NCI-H2227 treated with DMSO at 0.1 percent for 48 hours (cell line): Measurements from ENCODE around the gene BCORL1.
A peak's percentile ranks its signal among the peaks of the same experiment; 100 is the strongest.

Experiments used
- DNase-seq: peaks from one replicate; lab custom pipeline; 2025; lab: John Stamatoyannopoulos, UW

The BCORL1 gene

DNA sequence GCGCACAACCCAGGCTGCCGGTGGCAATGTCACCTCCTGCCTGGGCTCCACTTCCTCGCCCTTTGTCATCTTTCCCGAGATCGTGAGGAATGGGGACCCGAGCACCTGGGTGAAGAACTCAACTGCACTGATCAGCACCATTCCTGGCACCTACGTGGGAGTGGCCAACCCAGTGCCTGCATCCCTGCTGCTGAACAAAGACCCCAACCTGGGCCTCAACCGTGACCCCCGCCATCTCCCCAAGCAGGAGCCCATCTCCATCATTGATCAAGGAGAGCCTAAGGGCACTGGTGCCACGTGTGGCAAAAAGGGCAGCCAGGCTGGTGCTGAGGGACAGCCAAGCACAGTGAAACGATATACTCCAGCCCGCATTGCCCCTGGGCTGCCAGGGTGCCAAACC is 32.3 kb downstream of the BCORL1 start:
- DNase-seq, result no peak

DNA sequence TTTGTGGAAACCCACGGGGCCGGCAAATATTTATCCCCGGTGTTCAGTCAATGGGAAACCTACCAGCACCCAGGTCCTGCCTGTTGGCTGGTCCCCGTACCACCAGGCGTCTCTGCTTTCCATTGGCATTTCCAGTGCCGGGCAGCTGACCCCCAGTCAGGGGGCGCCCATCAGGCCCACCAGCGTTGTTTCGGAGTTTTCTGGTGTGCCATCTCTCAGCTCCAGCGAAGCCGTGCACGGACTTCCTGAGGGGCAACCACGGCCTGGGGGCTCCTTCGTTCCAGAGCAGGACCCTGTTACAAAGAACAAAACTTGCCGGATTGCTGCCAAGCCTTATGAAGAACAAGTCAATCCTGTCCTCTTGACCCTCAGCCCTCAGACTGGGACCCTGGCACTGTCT is 32.7 kb downstream of the BCORL1 start:
- DNase-seq, result no peak

DNA sequence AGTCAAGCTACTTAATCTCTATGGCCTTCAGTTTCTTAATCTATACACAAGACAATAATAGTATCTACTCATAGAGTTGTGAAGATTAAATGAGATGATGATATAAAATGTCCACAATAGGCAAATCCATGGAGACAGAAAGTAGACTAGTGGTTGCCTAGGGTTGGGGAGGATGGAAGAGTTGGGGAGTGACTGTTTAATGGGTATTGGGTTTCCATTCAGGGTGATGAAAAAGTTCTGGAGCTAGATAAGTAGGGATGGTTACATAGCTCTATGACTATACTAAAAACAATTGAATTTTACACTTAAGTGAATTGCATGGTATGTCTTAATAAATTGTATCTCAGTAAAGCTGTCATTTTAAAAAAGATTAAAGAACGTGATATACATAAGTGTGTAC is 35.7 kb downstream of the BCORL1 start:
- DNase-seq, result no peak

DNA sequence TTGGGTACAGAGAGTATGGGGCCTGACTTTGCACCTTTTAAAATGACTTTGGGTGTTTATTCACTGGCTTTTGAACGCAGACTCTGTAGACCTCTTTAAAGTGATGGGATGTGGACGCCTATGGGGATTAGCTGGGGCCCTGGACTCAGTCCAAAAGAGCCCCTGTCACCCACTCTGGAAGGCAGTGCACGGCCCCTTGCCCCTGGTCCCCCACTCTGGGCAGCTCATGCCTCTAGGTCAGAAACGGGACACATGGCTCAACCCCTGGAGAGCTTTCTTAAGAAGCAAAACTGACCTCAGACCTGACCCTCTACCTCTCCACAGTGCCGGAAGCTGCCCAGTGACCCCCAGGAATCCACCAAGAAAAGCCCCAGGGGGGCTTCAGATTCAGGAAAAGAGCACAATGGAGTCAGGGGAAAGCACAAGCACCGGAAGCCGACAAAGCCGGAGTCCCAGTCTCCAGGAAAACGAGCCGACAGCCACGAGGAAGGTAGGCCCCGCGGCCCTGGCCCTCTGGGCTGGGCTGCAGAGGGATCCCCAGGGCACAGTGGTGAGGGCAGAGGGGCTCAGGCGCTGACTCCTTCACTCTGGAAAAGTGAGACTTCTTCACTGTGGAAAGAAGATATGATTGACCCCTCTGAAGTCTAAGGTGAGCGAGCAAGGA is 38.4 kb downstream of the BCORL1 start:
- no peak for DNase-seq

DNA sequence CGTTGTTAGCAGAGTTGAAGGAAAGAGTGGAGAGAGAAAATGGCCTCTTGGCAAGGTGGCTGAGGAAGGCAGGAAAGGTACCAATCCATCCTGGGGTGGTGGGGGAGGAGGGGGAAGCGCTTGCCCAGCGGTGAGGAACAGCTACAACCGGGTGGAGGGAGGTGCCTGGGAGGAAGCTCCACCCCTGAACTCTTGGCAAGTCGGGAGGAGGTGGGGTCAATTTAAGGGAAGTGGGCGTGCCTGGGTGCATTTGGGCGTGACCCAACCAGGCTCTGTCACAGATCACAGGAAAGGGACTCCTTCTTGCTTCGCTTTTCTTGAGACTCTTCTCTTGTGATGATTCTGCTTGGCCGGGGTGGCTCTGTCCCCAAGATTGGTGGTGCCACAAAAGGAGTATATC is 41.7 kb downstream of the BCORL1 start:
- DNase-seq, result no peak

DNA sequence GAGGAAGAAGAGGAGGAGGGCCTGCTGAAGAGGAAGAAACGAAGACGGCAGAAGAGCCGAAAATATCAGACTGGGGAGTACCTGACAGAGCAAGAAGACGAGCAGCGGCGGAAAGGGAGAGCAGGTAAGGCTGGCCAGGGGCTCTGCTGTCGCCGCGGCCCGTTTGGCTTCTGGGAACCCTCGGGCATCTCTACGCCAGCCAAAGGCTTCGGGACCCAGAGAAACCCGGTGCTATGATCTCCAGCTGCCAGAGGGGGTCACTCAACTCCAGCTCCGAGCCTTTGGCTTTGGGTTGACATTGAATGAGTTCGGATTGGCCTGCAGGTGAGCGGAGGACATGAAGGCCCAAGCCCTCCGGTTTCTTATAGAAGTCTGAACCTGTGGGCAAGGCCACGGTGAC is 42.8 kb downstream of the BCORL1 start:
- DNase-seq, result no peak

DNA sequence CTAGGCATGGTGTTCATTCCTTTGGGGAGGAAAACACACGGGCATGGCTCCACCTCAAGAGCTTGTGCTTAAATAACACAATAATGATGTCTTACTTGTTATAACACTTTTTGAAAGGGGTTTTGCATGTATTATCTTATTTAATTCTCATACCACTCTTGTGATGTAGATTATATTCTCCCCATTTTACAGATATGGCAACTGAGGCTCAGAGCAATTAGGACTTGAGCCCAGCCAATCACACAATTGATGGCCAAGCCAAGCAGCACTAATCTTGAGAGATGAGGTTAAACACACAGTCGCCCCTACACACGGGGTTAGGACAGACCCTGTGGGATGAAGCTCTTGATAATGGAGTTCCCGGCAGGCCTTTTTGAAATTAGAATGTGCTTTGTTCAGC is 45.1 kb downstream of the BCORL1 start:
- no peak for DNase-seq

DNA sequence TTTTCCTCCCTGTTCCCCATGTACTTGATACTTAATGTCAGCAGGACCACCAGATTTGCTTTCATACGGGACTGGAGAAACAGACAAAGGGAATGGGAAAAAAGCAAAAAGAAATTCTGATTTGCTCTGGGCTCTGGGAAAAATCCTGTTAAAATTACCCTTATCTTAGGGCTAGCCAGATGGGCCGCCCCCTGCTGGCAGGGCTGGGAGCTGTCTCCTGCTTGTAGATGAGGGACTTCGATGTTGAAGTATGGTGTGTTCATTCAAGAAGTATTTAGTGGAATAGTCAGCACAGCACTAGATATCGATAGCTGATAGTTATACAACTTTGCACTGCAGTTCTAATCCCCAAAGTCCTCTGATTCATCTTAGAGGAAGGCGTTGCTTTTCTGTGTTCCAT is 45.8 kb downstream of the BCORL1 start:
- DNase-seq, result no peak

DNA sequence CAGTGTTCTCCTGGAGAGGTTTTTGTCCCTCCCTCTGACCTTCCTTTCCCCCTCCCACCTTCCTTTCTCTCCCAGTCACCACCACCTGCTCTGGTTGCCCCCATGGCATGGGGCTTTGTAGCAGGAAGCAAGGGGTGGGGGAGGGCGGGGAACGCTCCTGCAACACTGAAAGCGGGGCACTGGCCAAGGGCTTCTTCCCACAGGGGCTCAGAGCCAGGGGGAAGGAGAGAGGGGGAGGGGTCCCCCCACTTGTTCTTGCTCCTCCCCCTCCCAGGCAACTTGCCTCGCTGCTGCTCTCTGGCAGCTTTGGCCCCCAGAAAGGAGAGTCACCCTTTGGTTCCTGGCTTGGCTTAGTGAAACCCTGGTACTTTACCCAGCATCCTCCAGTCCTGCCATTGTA is 48.4 kb downstream of the BCORL1 start:
- DNase-seq, result no peak

DNA sequence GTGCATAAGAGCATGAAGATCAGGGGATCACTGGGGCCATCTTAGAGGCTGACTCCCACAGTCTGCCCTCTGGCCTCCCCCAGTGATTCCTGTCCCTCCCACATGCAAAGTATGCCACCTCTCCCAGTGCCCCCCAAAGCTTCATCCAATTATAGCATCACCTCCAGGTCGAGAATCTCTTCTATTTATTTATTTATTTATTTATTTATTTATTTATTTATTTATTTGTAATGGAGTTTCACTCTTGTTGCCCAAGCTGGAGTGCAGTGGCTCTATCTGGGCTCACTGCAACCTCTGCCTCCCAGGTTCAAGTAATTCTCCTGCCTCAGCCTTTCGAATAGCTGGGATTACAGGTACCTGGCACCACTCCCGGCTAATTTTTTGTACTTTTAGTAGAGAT is 50.1 kb downstream of the BCORL1 start:
- DNase-seq, result no peak

DNA sequence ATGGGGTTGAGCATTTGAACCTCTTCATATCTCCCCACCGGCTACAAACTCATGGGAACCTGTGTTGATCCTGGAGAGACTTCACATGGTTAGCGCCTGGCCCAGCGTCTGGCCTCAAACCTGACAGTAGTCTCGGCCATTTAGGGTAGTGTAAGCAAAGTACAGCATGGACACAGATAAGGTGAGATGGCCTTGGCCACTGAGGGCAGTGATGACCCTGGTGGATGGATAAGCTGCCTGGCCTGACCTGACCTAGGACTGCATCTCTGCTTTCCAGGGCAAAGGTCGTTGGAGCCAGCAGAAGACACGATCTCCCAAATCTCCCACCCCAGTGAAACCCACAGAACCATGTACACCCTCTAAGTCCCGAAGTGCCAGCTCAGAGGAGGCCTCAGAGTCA is 51.7 kb downstream of the BCORL1 start:
- no peak for DNase-seq

DNA sequence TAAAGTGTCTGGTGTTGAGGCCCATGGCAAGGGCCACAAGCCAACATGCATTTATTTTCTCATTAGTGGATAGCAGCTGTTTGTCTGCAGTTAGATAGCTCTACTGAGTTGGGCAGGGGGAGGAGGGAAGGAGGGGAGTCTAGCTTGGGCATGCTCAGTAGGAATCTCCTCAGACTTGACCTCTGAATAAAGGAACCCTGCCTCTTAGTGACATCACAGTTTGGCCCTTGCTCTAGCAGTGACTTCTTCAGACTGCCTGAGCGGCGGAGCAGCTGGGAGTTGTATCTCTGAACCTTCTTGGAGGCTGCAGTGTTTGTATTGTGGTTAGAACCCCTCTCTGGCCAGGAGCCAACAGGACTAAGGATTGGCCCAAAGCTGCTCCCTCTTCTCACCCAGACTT is 57.4 kb downstream of the BCORL1 start:
- DNase-seq, result no peak

DNA sequence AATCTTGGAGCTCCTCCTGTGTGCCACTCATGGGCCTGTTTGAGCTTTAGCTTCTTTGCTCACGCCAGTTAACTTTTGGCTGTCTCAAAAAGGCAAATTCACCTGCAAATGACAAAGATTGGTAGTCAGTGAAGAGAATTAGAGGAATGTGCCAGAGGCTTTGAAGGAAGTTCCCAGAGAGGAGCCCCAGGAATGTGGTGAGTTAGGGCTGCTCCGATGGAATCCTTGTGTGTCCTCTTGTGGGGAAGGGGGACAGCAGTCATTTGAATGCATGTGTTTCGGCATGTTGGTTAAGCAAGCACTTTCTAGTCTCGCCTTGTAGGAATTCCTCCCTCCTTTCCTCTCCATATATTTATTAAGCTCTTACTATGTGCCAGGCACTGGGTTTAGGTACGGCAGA is 65.0 kb downstream of the BCORL1 start:
- DNase-seq, result no peak

DNA sequence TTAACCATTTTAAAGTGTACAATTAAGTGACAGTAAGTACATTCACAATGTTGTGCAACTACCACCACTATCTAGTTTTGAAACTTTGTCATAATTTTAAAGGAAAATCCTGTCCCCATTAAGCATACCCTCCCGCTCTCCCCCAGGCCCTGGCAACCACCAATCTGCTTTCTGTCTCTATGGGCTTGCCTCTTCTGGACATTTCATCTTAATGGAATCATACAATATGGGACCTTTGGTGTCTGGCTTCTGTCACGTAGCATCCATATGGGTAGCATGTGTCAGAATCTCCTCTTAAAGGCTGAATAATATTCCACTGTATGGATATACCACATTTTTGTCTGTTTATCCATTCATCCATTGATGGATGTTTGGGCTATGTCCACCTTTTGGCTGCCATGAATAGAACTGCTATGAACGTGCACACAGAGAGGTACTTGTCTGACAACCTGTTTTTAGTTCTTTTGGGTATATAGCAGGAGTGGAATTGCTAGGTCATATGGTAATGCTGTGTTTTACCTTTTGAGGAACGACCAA is 66.3 kb downstream of the BCORL1 start:
- DNase-seq, result no peak

DNA sequence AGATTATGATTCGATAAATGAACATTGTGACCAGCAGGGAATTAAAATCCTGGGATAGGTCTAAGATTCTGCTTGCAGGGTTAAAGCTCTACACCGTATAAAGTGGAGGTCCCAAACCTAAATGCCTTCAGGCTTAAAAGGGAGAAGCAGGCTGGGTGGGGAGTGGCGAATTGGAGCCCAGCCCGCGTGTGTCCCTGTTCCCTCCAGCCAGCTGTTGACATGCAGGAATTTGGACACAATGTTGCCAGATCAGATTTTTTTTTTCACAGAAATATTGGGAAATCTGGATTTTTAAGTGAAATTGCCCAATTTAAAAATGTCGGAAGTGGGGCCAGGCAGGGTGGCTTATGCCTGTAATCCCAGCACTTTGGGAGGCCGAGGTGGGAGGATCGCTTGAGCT is 67.4 kb downstream of the BCORL1 start:
- DNase-seq, result no peak

DNA sequence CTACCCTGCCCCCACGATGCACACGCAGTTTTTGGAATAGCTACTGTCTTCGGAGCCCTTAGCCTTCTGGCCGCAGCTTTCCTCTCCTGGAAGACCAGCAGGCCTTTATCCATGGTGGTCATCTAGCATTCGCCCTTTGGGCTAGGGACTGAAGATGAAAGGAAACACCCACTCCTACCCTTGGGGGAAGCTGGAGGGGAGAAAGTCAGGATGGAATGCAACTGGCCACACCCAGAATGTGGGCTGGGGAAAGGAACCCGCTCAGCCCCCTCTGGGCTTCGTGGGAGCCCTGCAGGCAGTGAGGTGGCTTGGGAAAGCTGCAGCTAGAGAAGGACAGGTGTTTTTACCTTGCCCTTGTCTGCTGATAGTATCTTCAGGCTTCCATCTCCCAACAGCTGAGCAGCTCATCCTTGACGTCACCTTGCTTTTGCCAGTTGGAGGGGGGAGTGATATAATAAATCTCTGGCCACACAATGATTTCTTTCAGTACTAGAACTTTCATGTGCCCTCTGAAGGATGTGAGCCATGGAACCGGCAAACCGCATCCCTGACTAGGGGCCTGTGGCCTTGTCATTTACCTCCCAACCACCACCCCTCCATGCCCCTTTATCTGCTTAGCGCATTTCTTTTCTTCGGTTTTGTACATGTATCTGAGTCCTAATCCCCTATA is 68.9 kb downstream of the BCORL1 start:
- DNase-seq, result no peak

DNA sequence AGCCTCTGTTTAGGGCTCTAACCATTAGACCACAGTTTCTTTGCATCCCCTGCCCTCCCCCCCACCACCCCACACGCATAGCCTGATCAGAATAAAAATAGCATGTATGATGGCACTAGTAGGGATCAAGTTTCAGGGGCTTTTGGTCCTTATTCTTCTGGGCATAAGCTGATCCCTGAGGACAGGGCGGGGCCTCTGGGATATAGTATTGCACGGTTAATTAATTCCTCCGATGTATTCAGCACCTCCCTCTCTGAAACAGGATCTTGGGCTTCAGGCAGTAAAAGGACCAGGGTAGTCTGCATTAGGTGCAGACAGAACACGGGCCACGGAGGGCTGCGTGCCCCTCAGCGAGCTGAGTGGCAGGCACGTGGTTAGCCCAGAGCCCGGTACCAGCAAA is 70.8 kb downstream of the BCORL1 start:
- DNase-seq, result no peak

DNA sequence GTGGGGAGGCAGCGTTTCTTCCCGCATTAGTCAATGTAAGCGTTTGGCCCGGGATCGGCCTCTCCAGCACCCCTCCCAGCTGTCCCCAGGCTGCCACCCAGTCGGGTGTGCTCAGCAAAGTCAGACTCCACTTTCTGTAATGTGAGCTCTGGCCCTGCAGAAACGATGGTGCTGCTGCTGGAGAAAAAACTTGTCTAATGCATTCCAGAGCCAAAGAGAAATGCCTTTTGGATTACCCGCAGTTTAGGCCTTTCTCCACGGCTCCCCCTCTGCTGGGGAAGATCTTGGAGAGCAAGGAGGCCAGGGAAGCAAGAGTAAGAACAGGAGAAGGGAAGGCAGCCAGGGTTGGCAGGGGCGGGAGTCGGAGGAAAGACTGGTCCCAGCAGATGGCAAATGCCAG is 72.7 kb downstream of the BCORL1 start:
- DNase-seq, result no peak

DNA sequence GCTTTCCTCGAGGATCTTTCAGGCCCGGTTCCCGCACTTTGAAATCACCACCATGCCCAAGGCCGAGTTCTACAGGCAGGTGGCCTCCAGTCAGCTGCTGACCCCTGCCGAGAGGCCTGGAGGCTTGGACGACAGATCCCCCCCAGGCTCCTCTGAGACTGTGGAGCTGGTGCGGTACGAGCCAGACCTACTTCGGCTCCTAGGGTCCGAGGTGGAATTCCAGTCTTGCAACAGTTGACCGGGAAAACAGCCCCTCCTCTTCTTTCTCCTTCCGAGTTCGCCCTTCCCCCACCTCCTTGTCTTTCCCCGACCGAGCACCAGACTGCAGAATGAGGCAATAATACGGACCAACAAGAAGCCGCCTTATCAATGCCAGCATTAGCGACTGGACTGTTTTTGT is 73.5 kb downstream of the BCORL1 start:
- no peak for DNase-seq

DNA sequence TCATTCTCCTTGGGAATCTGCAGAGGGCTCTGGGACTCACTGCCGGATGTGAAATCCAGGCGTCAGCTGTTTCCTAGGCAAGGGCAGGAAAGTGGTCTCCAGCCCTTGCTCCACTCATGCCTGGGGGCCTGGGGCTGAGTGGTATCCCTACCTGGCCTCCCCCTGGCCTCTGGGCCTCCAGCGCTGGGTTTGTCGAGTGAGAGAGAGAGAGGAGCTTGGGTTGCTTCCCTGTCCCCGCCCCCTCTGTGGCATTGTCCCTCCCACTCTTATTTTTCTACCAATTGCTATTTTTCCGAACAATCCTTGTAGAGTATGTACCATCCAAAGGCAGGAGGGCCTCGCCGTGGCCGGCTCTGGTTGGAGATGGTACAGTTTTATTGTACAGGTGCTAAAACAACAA is 74.8 kb downstream of the BCORL1 start:
- no peak for DNase-seq

DNA sequence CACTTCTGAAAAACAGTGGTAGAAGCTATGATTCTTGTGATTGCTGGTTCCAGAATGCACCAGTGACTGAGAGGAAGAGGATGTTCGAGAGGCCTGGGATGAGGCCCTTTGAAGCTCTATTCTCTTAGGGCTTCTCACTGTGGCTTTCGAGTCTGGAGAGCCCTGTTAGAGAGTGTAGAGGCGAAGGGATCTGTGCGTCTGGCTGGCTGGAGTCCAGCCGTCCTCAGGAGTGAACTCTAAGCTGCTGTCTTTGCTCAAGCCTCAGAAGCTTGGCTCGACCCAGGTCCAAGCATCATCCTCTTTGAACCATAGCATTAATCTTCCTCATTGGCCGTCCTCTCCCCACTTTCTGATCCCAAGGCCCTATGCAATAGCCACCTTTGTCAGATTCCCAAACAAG is 76.2 kb downstream of the BCORL1 start:
- no peak for DNase-seq

DNA sequence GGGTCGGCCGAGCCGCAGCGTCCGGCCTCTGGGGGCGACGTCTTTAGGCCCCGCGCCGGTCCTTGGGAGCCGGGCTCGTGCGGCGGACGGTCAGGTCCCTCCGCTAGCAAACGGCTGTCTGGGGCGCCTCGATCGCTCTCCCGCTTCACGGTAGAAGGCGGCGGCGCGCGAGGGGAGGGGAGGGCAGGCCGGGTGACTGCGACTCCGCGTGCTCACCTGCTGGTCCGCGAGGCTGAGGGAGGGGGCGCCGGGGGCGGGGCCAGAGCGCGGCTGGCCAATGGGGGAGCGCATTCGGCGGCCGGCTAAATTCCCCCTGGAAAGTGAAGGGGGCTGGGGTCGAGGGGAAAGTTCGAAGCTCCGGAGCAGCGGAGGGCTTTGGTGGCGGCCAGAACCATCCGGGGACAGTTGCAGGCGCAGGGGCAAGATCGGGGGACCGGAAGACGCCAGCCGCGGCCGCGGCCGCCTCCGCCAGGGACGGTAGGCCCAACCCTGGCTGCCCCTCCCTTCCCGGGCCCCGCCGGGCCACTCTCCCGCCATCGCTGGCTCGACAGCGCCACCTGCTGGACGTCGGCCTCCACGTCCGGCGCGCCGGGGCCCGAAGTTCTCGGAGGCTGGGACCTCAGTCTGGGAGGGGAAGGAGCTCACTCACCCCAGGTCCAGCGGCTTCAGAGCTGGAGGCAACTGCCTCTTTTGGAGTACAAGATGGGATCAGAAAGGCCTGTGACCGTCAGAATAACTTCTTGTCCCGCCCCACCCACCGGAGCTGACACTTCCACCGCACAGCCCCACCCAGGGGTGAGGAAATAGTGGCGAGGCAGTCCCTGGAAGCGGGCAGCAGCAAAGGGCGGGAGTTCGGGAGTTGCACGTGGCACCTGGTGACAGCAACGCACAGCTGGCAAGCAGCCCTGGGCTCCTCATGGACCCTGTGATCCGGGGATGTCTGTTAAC is 78.0 kb downstream of the BCORL1 start:
- peak; percentile 93 for DNase-seq
